Liver (tissue), 9 donors: Measurements from ENCODE around the gene RNF225. TPM values are rescaled to one million over a fixed set of nuclear protein-coding genes. Genes with fewer than 3 reads are reported as not detected.

Source experiments
- DNase-seq: peaks from one replicate; pipeline ENCODE4 v3.0.0-alpha.2; 2017; ENCODE audit warnings: low spot score
- H3K27ac ChIP-seq, 2 donors: one replicate each; pipeline ENCODE4 v1.7.0; 2013; ENCODE audit warnings: inconsistent platforms in 2 of 2, low read length in 2 of 2, control low read depth in 1 of 2, low read depth in 1 of 2, mild to moderate bottlenecking in 1 of 2
- H3K27me3 ChIP-seq, 4 donors: one replicate each; pipeline versions ENCODE4 v1.6.1 to v1.7.0; 2013; ENCODE audit warnings: low read length in 3 of 4, inconsistent platforms in 1 of 4, mild to moderate bottlenecking in 1 of 4, moderate library complexity in 1 of 4; ENCODE audit not compliant: control insufficient read depth in 4 of 4, insufficient read depth in 4 of 4
- H3K36me3 ChIP-seq, 4 donors: one replicate each; pipeline versions ENCODE4 v1.6.1 to v1.7.0; 2013; ENCODE audit warnings: low read length in 3 of 4, mild to moderate bottlenecking in 3 of 4, low read depth in 1 of 4, moderate library complexity in 1 of 4; ENCODE audit not compliant: control insufficient read depth in 4 of 4, insufficient read depth in 3 of 4
- H3K4me1 ChIP-seq, 4 donors: one replicate each; pipeline versions ENCODE4 v1.6.1 to v1.7.0; 2013; ENCODE audit warnings: low read length in 3 of 4, mild to moderate bottlenecking in 3 of 4, moderate library complexity in 1 of 4; ENCODE audit not compliant: control insufficient read depth in 4 of 4, insufficient read depth in 4 of 4
- H3K4me3 ChIP-seq, 3 donors: one replicate each; pipeline versions ENCODE4 v1.6.1 to v1.7.0; 2013; ENCODE audit warnings: low read length in 3 of 3, control low read depth in 1 of 3, low read depth in 1 of 3, mild to moderate bottlenecking in 1 of 3
- H3K9ac ChIP-seq, 2 donors: one replicate each; pipeline ENCODE4 v1.7.0; 2013; ENCODE audit warnings: low read length in 2 of 2, mild to moderate bottlenecking in 2 of 2, moderate library complexity in 2 of 2, control low read depth in 1 of 2, low read depth in 1 of 2
- H3K9me3 ChIP-seq, 4 donors: one replicate each; pipeline versions ENCODE4 v1.6.1 to v1.7.0; 2013; ENCODE audit warnings: low read length in 3 of 4; ENCODE audit not compliant: control insufficient read depth in 4 of 4
- ATF3 ChIP-seq: IDR thresholded peaks from 2 replicates; pipeline ENCODE4 v1.6.1; 2016; ENCODE audit warnings: antibody characterized with exemption
- CTCF ChIP-seq: fragments of 150-350 bp; IDR thresholded peaks from 2 replicates; pipeline ENCODE4 v1.5.1; 2017; ENCODE audit warnings: improper control_type of control experiment, low read depth, low read length; ENCODE audit not compliant: missing input control
- EGR1 ChIP-seq, 2 donors: IDR thresholded peaks; 2 replicates each; pipeline ENCODE4 v1.6.1; 2016 to 2018; ENCODE audit warnings: antibody characterized with exemption in 2 of 2, low read depth in 2 of 2
- FOXA2 ChIP-seq: IDR thresholded peaks from 2 replicates; pipeline ENCODE4 v1.6.1; 2016; ENCODE audit warnings: antibody characterized with exemption
- GABPA ChIP-seq, 2 donors: IDR thresholded peaks in 1 of 2; conservative IDR thresholded peaks in 1 of 2; 2 replicates each; pipeline ENCODE4 v1.6.1; 2016; ENCODE audit warnings: antibody characterized with exemption in 2 of 2, mild to moderate bottlenecking in 1 of 2, moderate library complexity in 1 of 2
- HNF4G ChIP-seq: IDR thresholded peaks from 2 replicates; pipeline ENCODE4 v1.6.1; 2016; ENCODE audit warnings: antibody characterized with exemption
- JUND ChIP-seq, 2 donors: IDR thresholded peaks; 2 replicates each; pipeline ENCODE4 v1.6.1; 2016; ENCODE audit warnings: antibody characterized with exemption in 2 of 2
- RAD21 ChIP-seq, 2 donors: IDR thresholded peaks; 2 replicates each; pipeline ENCODE4 v1.6.1; 2016; ENCODE audit warnings: antibody characterized with exemption in 2 of 2, mild to moderate bottlenecking in 2 of 2
- RXRA ChIP-seq, 2 donors: IDR thresholded peaks; 2 replicates each; pipeline ENCODE4 v1.6.1; 2017 to 2018; ENCODE audit warnings: antibody characterized with exemption in 2 of 2, mild to moderate bottlenecking in 1 of 2
- SP1 ChIP-seq: IDR thresholded peaks from 2 replicates; pipeline ENCODE4 v1.6.1; 2018; ENCODE audit warnings: antibody characterized with exemption, mild to moderate bottlenecking
- TAF1 ChIP-seq: conservative IDR thresholded peaks from 2 replicates; pipeline ENCODE4 v1.6.1; 2016; ENCODE audit warnings: antibody characterized with exemption, mild to moderate bottlenecking
- YY1 ChIP-seq: IDR thresholded peaks from 2 replicates; pipeline ENCODE4 v1.6.1; 2016; ENCODE audit warnings: antibody characterized with exemption, mild to moderate bottlenecking
- ZBTB33 ChIP-seq: IDR thresholded peaks from 2 replicates; pipeline ENCODE4 v1.6.1; 2016; ENCODE audit warnings: antibody characterized with exemption
- WGBS: extraction: QIAGEN DNeasy Blood & Tissue Kit; methylation state at CpG from one replicate; pipeline ENCODE4 v1.1.7; 2013; 5-methylcytosine and 5-hydroxymethylcytosine counted together
- polyA plus RNA-seq, 2 donors: library from polyadenylated mRNA; stranded (reverse) in 1 of 2; unstranded in 1 of 2; fragments of 200-250 nt in 1 of 2; fragments of >200 nt in 1 of 2; fragmentation: Nextera tagmentation in 1 of 2; extraction: Ambion mirVana in 1 of 2; gene quantifications; one replicate each; pipeline versions ENCODE4 v1.2.1 to v1.2.3, GENCODE V29; 2013 to 2015
- total RNA-seq, 2 donors: library from RNA; depleted of rRNA; stranded (reverse); fragments of >200 nt; gene quantifications; one replicate each; pipeline ENCODE4 v1.2.3, GENCODE V29; 2014
- TF ChIP-seq, protein P1 (sequence below): IDR thresholded peaks from 2 replicates; pipeline ENCODE4 v1.6.1; 2016; ENCODE audit warnings: antibody characterized with exemption, mild to moderate bottlenecking
- TF ChIP-seq, protein P2 (sequence below): IDR thresholded peaks from 2 replicates; pipeline ENCODE4 v1.6.1; 2016; ENCODE audit warnings: antibody characterized with exemption
- donor health status: healthy.
- donor health status: healthy.
- donor health status: healthy.
- donor health status: healthy.
- donor health status: healthy.

The RNF225 gene
- total and polyA plus RNA-seq, 4 donors: not detected

- peak overlapping the region; percentile 72 to 99 (median 91) for H3K4me3 ChIP-seq
- peak overlapping the region; percentile 69 to 97 for H3K9ac ChIP-seq
- peaks cover 12 to 26% (median 20%) of the 10 kb centered on the region in 4 donors for H3K4me1 ChIP-seq
- H3K27ac ChIP-seq: peak overlapping the region; percentile 42 to 99
- H3K9me3 ChIP-seq: no peaks in the 10 kb centered on the region
- WGBS: 8% methylated on average over 39 of the region's 39 CpGs
- H3K27me3 ChIP-seq: no peaks in the 10 kb centered on the region
- TF ChIP-seq GABPA (IDR thresholded peaks at IDR 0.05 in 1 of 2, conservative IDR thresholded peaks at IDR 0.05 in 1 of 2) (peak in 1 of 2 donors; percentile 3), CTCF (no peak), ZBTB33 (no peak), TAF1 (peak; percentile 53)
- TF ChIP-seq, protein P1, sequence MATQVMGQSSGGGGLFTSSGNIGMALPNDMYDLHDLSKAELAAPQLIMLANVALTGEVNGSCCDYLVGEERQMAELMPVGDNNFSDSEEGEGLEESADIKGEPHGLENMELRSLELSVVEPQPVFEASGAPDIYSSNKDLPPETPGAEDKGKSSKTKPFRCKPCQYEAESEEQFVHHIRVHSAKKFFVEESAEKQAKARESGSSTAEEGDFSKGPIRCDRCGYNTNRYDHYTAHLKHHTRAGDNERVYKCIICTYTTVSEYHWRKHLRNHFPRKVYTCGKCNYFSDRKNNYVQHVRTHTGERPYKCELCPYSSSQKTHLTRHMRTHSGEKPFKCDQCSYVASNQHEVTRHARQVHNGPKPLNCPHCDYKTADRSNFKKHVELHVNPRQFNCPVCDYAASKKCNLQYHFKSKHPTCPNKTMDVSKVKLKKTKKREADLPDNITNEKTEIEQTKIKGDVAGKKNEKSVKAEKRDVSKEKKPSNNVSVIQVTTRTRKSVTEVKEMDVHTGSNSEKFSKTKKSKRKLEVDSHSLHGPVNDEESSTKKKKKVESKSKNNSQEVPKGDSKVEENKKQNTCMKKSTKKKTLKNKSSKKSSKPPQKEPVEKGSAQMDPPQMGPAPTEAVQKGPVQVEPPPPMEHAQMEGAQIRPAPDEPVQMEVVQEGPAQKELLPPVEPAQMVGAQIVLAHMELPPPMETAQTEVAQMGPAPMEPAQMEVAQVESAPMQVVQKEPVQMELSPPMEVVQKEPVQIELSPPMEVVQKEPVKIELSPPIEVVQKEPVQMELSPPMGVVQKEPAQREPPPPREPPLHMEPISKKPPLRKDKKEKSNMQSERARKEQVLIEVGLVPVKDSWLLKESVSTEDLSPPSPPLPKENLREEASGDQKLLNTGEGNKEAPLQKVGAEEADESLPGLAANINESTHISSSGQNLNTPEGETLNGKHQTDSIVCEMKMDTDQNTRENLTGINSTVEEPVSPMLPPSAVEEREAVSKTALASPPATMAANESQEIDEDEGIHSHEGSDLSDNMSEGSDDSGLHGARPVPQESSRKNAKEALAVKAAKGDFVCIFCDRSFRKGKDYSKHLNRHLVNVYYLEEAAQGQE: no peak
- DNase-seq: no peak
- peaks cover 4 to 25% (median 14%) of the 10 kb centered on the region in 4 donors for H3K36me3 ChIP-seq
Measured at GRCh38 chr19:58387338-58388174, 7.9 kb upstream of the RNF225 start.

DNA sequence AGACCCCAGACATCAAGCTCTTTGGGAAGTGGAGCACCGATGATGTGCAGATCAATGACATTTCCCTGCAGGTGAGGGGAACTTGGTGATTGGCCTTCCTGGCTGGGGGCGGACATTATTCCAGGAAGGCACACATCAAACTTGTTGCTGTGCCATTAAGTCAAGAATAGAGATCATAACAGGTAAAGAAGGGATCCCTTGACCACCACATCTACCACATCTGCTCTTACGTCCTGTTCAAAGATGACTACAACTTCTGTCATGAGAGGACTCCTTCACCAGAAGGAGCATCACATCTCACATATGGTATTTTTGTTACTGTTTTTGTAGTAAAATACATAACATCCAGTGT, 7.3 kb upstream of the RNF225 start:
- H3K27me3 ChIP-seq: no peaks in the 10 kb centered on the region
- peaks cover 10 to 31% (median 19%) of the 10 kb centered on the region in 4 donors for H3K36me3 ChIP-seq
- peak overlapping the region; percentile 72 to 99 (median 91) for H3K4me3 ChIP-seq
- H3K27ac ChIP-seq: no peak overlapping the region
- DNase-seq: no peak
- WGBS: 83% methylated on average over 3 of the region's 3 CpGs
- peaks cover 12 to 26% (median 20%) of the 10 kb centered on the region in 4 donors for H3K4me1 ChIP-seq
- no peaks in the 10 kb centered on the region for H3K9me3 ChIP-seq
- H3K9ac ChIP-seq: peak overlapping the region in 1 of 2 donors; percentile 69
- TF ChIP-seq TAF1 (no peak), SP1 (no peak), HNF4G (no peak), RXRA (IDR thresholded peaks at IDR 0.05) (no peak), RAD21 (IDR thresholded peaks at IDR 0.05) (no peak), YY1 (no peak), JUND (IDR thresholded peaks at IDR 0.05) (no peak), FOXA2 (no peak), ZBTB33 (no peak), ATF3 (no peak), EGR1 (IDR thresholded peaks at IDR 0.05; ENCODE audit: low read depth in 2 of 2) (no peak)
- TF ChIP-seq, protein P2, sequence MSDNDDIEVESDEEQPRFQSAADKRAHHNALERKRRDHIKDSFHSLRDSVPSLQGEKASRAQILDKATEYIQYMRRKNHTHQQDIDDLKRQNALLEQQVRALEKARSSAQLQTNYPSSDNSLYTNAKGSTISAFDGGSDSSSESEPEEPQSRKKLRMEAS: no peak
- TF ChIP-seq, protein P1: no peak
